GM18907 (cell line): Measurements from ENCODE around the gene CD3E.

Source experiments
- ATAC-seq: cut with Tn5 transposase; IDR thresholded peaks from one replicate; pipeline ENCODE4 v1.9.1; 2021; ENCODE audit warnings: mild to moderate bottlenecking, moderate library complexity; ENCODE audit not compliant: unreplicated experiment

The CD3E gene

GRCh38 chr11:118304568-118305248 lies at the start of gene CD3E:
Gene CD3E (plus strand): TSS chr11:118304730. CDS start chr11:118304953, 223 bp downstream.
- no peak for ATAC-seq

GRCh38 chr11:118258410-118258809 lies 46.1 kb upstream of the CD3E start:
- no peak for ATAC-seq

GRCh38 chr11:118259138-118259537 lies 45.4 kb upstream of the CD3E start:
- no peak for ATAC-seq

DNA sequence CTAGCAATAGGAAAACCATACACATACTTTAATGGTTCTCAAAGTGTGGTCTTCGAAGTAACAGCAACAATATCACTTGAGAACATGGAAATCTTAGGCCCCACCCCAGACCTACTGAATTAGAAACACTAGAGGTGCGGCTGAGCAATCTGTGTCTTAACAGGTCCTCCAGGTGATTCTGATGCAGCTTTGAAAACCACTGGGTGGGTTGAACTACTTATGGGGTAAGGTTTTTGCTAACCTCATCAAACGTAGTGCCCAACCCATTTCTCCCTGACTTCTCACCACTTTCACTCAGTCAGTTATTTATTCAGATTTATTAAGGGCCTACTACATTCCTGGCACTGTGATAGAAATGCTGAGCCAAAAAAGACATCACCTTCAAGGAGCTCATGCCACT lies 44.2 kb upstream of the CD3E start:
- no peak for ATAC-seq

- ATAC-seq = no peak
Observed at GRCh38 chr11:118263112-118263511, 41.4 kb upstream of the CD3E start.

DNA sequence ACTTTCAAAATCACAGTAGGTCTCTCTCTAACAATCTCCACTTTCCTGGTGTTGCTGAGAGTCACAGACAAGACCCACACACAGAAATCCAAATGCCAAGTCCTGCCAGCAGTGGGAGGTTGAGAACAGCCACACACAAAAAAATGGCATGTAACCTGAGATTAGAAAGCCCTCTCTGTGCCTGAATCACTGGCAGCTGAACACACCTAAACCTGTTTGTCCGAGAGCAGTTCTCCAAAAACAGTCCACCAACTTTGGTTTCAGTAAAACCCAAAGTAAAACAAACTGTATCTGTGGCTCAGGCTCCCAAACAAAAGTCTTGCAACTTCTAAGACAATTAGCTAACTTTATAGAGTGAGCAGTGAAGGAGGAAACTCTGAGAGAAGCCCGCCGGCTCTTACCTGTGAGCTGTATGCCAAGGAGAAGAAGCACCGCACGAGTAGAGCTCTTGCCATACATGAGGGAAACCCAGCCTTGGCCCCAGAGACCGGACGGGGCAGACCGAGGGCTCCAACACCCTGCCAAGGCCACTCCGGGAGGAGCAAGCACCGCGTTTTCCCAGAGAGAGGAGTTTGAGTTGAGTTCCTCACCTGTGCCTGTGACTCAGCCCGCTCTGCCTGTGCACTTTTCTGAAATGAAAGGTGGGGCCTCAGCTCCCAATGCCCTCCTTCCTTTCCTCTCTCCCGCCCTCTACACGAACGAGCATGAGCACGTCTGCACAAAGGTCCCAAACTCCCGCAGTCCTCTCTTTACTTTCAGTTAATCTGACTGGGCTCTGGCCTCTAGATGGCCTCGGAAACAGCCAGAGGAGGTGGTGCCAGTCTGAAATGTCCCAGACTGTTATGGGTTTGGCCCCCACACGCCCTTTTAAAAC lies 40.6 kb upstream of the CD3E start, which contains the start of gene MPZL2:
Gene MPZL2 (minus strand): TSS at position 603 of the 874 bp plus-strand sequence. CDS start 144 bp downstream, at position 459.
- no peak for ATAC-seq

DNA sequence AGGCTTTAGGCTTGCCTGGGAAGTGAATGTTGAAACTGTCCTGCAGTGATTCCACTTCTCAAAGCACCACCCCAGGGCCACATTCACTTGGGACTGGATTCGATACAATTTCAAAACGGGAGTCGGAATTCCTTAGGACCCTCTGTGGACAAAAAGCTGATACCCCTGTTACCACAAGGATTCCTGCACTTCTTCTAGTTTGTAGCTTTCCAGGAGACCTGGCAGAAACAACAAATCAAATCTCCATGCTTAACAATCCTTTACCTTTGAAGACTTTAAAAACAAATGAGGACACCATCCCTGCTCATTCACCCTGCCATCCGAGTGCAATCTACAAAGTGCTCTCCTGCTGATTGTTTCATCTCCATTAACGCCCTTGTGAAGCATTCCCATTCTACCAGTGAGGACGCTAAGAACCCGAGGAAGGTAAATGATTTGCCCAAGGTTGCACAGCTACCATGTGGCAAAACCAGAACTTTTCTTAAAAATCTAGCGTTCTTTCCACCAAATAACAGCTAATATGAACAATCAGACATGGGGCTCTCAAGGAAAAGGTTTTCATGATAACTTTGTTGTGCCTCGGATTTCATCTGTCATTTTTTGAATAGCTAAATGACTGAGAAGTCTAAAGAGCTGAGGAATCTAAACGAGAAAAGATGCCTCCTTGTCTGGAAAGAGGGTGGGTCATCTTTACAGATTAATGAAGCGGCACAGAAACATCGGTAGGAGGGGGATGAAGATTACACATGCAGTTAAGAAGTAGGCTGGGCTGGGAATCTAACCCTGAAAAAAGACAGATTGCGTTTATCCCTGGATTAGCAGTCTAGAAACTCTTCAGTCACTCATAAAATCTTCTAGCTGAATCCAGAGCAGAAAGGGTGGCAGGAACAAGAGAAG lies 39.7 kb upstream of the CD3E start:
- ATAC-seq = no peak

- ATAC-seq = no peak
Observed at GRCh38 chr11:118265954-118266353, 38.6 kb upstream of the CD3E start.

DNA sequence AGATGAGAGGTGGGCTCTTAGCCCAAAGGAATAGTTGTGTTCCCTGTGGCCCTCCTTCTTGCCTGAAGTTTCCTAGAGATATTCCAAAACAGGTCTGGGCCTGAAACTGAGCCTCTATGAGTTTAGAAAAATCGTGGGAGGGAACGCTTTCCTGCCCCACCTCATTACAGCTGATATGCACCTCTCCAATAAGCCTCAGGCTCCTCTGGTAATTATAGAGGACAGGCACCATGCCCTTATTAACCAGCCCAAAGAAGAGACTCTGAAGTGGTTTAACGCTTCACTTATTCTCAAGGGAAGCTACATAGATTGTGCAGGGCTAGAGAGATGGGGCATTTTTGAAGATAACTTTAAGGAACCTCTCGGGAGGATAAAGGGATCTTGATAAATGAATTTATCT lies 37.0 kb upstream of the CD3E start:
- no peak for ATAC-seq

DNA sequence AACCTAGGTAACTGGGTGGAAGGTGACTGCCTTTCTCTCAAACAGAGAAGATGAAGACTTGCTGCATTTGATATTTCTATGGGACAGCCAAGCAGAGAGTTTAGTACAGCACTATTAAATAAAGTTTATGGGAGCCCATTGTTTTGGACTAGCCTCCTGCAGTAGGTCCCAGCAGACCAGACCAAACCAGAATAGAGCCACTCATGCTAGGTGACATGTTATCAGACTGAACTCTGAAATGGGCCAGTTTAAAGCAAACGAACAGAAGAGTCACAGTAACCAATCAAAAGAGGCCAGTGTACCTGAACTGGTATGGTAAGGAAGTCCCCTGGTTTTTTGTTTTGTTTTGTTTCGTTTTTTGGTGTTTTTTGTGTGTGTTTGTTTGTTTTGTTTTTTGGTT lies 32.5 kb upstream of the CD3E start:
- no peak for ATAC-seq

DNA sequence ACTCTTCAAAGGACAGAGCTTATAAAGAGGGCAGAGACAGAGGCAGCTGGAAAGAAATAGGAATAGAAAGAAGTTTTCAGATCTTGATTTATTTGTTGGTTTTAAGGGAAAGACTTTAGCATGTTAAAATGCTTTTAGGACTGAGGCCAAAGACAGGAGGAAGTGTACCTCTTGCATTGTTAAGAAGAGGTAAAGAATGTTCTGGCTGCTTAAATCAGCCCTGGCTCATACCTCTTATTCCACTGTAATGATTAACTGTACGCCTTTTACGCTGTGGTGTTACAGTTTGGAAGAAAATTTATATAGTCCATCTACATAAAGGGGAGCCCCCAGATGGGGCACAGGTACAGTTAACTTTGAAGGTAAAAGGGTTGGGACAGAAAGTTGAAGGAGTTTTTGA lies 30.3 kb upstream of the CD3E start:
- no peak for ATAC-seq

GRCh38 chr11:118275176-118275575 lies 29.4 kb upstream of the CD3E start:
- no peak for ATAC-seq

- no peak for ATAC-seq
Observed at GRCh38 chr11:118276422-118276821, 28.1 kb upstream of the CD3E start.

- ATAC-seq = no peak
Observed at GRCh38 chr11:118277312-118277711, 27.2 kb upstream of the CD3E start.

DNA sequence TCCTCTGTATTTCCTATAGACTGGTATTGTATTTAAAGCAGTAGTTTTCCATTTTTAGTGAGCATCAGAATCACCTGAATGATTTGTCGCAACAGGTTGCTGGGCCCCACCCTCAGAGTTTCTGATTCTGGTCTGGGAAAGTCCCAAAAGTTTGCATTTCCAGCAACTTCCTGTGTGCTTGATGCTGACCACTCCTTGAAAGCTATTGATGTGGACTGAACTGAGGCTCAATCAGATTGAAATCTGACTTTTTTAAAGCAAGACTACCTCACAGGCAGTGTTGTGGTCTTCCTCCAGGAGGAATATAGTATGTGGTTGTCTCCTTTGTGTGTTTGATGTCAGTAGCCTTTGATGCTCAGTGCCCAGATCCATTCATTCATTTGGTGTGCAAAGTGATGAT lies 23.2 kb upstream of the CD3E start:
- ATAC-seq = no peak

- ATAC-seq = no peak
Observed at GRCh38 chr11:118282606-118283005, 21.9 kb upstream of the CD3E start.

DNA sequence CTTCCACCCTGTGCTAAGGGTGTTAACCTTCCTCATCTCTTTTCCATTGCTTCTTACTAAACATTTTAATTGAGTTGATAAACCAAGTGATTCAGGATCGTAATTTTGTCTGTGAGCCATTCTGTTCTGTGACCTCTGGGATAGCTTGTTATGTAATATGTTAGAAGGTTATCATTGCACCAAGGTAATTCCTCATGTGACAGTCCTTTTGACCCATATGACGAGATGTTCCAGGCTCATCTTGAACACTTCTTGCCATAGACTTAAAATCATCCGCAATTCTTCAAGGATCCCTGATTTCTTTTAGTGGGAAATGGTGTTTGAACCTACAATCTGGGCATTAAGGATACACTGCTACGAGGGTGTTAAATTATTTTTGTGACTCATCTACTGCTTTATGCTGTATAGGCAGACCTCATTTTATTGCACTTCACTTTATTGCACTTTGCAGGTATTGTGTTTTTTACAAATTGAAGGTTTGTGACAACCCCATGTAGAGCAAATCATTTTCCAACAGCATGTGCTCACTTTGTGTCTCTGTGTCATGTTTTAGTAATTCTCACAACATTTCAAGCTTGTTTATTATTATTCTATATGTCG lies 21.4 kb upstream of the CD3E start:
- no peak for ATAC-seq

DNA sequence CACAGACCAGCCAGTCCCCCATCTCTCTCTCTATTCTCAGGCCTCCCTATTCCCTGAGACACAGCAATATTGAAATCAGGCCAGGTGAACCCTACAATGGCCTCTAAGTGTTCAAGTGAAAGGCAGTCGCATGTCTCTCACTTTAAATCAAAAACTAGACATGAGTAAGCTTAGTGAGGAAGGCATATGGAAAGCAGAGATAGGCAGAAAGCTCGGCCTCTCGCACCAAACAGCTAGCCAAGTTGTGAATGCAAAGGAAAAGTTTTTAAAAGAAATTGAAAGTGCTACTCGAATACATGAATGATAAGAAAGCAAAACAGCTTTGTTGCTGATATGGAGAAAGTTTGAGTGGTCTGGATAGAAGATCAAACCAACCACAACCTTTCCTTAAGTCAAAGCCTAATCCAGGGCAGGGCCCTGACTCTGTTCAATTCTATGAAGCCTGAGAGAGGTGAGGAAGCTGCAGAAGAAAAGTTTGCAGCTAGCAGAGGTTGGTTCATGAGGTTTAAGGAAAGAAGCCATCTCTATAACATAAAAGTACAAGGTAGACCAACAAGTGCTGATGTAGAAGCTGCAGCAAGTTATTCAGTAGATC lies 20.7 kb upstream of the CD3E start:
- no peak for ATAC-seq

DNA sequence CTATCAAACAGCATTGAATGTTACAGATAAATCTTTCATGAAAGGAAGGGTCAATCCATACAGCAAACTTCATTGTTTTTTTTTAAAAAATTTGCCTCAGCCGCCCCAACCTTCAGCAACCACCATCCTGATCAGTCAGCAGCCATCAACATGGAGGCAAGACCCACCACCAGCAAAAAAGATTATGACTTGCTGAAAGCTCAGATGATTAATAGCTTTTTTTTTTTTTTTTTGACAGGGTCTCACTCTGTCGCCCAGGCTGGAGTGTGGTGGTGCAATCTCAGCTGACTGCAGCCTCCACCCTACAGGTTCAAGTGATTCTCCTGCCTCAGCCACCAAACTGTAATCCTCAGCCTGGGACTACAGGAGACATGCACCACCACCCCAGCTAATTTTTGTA lies 18.0 kb upstream of the CD3E start:
- ATAC-seq = no peak

GRCh38 chr11:118287006-118287405 lies 17.5 kb upstream of the CD3E start:
- ATAC-seq = no peak
